A673 (cell line): ENCODE data around the gene GLIPR1L1.

Experiments
- CTCF ChIP-seq: fragments of 300-800, 200-600 bp; sonication (generic); conservative IDR thresholded peaks from 2 replicates; pipeline ENCODE4 v1.5.1; 2017; ENCODE audit warnings: low read depth, mild to moderate bottlenecking, antibody characterized with exemption, low read length, moderate library complexity, mixed read lengths
- EZH2 ChIP-seq: fragments of 200-600 bp; sonication (generic); IDR thresholded peaks from 2 replicates; pipeline ENCODE4 v1.6.1; 2017; ENCODE audit warnings: borderline replicate concordance, low read depth, mild to moderate bottlenecking, mixed read lengths, antibody characterized with exemption, low read length; ENCODE audit not compliant: poor library complexity, severe bottlenecking

- TF ChIP-seq CTCF (no peak), EZH2 (no peak)
Measured at GRCh38 chr12:75389706-75390105, 55.2 kb downstream of the GLIPR1L1 start.
